NT2/D1 (cell line): ENCODE results near the gene POU5F1.

Source experiments
- SUZ12 ChIP-seq: IDR thresholded peaks from 2 replicates; pipeline ENCODE4 v1.6.1; 2011; ENCODE audit not compliant: insufficient read length, insufficient read depth; ENCODE audit errors: extremely low read depth
- YY1 ChIP-seq: IDR thresholded peaks from 2 replicates; pipeline ENCODE4 v1.6.1; 2011; ENCODE audit not compliant: insufficient read length, insufficient read depth
- ZNF274 ChIP-seq: IDR thresholded peaks from 2 replicates; pipeline ENCODE4 v1.6.1; 2011; ENCODE audit warnings: mild to moderate bottlenecking, low read depth, low read length

- no peak for TF ChIP-seq SUZ12
- TF ChIP-seq YY1, result no peak
- no peak for TF ChIP-seq ZNF274
Observed at GRCh38 chr6:31154436-31154835, 16.0 kb downstream of the POU5F1 start.
